ENCODE data around the gene CLCN3. TPM values are rescaled to one million over a fixed set of nuclear protein-coding genes. Genes with fewer than 3 reads are reported as not detected.

CLCN3 gene
- total and polyA plus RNA-seq, 10 of the 15 experiments (the other 5 are each of a cell fraction or from before 2014, with no cell fraction given): 4.0 to 22.8 (median 11.8) TPM

GRCh38 chr4:169617306-169617705 is 3.1 kb upstream of the CLCN3 start:
- SMC1A ChIA-PET (ENCODE audit: uncharacterized antibody, unreplicated experiment): interaction anchor here (1.5 kb wide), 1 partner anchor 43 kb away, joined by 3 read pairs; no protein-coding TSS in a partner anchor
- no TSS peak for BruUV-seq (replicated peaks)
- peaks cover 21% of the 10 kb centered on the region for H3K79me2 ChIP-seq (ENCODE audit: control insufficient read depth, insufficient read depth, low read length)
- FAIRE-seq (no peak), ATAC-seq (no peak), DNase-seq (ENCODE audit: low read depth, low spot score) (no peak)
- POLR2A ChIA-PET: no interaction called here
- no peak overlapping the region for H3K27ac ChIP-seq (ENCODE audit: control insufficient read depth, insufficient read depth)
- intact Hi-C loops (cut with micrococcal nuclease; ENCODE audit: unreplicated experiment) (no loop called here), in situ Hi-C loops (cut with MboI) (loop anchor here (5.0 kb wide), 1 partner anchor 425 kb away; no protein-coding TSS in a partner anchor)
- no peaks in the 10 kb centered on the region for H3K9me3 ChIP-seq (replicated peaks; ENCODE audit: control insufficient read depth, insufficient read depth, low read length)
- RAD21 ChIA-PET (ENCODE audit: unreplicated experiment): no interaction called here
- no peaks in the 10 kb centered on the region for H3K27me3 ChIP-seq (replicated peaks in 1 of 2; ENCODE audit: control insufficient read depth in 2 of 2, insufficient read depth in 2 of 2, low read length in 1 of 2)
- peaks cover 5% of the 10 kb centered on the region for H3K4me1 ChIP-seq (ENCODE audit: control insufficient read depth, insufficient read depth, low read length)
- CTCF ChIA-PET: interaction anchor here (1.0 kb wide), 1 partner anchor 10 kb away, joined by 3 read pairs; no protein-coding TSS in a partner anchor
- H3K4me3 ChIP-seq: no peak overlapping the region
- WGBS (ENCODE audit: insufficient coverage, insufficient replicate concordance, low lambda C conversion rate, missing lambda C conversion rate): 25% methylated on average over 2 of the region's 2 CpGs
- no peak overlapping the region for H3K9ac ChIP-seq (ENCODE audit: control insufficient read depth, insufficient read depth, low read length)
- no peaks in the 10 kb centered on the region for H4K20me1 ChIP-seq (ENCODE audit: control insufficient read depth, insufficient read depth)
- H3K36me3 ChIP-seq (ENCODE audit: control insufficient read depth in 2 of 2, insufficient read depth in 2 of 2, low read length in 1 of 2): no peaks in the 10 kb centered on the region
- no peak overlapping the region for H3K4me2 ChIP-seq (ENCODE audit: control insufficient read depth, insufficient read depth)
- H2AFZ ChIP-seq (ENCODE audit: control insufficient read depth, low read depth, low read length): no peak overlapping the region
- no peak for TF ChIP-seq NFXL1 (IDR thresholded peaks at IDR 0.05; ENCODE audit: borderline replicate concordance)
- no peak for TF ChIP-seq IRF3 (IDR thresholded peaks at IDR 0.05)
- no peak for TF ChIP-seq RELB (IDR thresholded peaks at IDR 0.05; ENCODE audit: low read depth)
- TF ChIP-seq CHD2 (IDR thresholded peaks at IDR 0.05; ENCODE audit: borderline replicate concordance, low read depth, low read length): no peak
- TF ChIP-seq MEF2B (IDR thresholded peaks at IDR 0.05; ENCODE audit: partially characterized antibody, poor library complexity, severe bottlenecking): no peak
- no peak for TF ChIP-seq NR2C1 (IDR thresholded peaks at IDR 0.05)
- no peak for TF ChIP-seq CREB1 (IDR thresholded peaks at IDR 0.05; ENCODE audit: low read depth)
- TF ChIP-seq CHD4 (IDR thresholded peaks at IDR 0.05): no peak
- TF ChIP-seq KDM1A (IDR thresholded peaks at IDR 0.05; ENCODE audit: borderline replicate concordance): no peak
- no peak for TF ChIP-seq ZNF687 (IDR thresholded peaks at IDR 0.05)
- TF ChIP-seq EP300 (IDR thresholded peaks at IDR 0.05; ENCODE audit: borderline replicate concordance in 1 of 2, control insufficient read depth in 1 of 2, low read depth in 2 of 2, low read length in 2 of 2): no peak
- no peak for TF ChIP-seq PBX3 (IDR thresholded peaks at IDR 0.05; ENCODE audit: insufficient replicate concordance, low read depth, low read length)
- TF ChIP-seq NRF1 (conservative IDR thresholded peaks at IDR 0.05; ENCODE audit: low read depth, low read length): no peak
- TF ChIP-seq BCL3 (IDR thresholded peaks at IDR 0.05; ENCODE audit: borderline replicate concordance, insufficient read depth, low read depth, low read length, poor library complexity, severe bottlenecking): no peak
